WTC11 (cell line): ENCODE measurements around the gene IVD.

Experiments used
- FOXJ3 ChIP-seq: sonication (generic); formaldehyde crosslinking; IDR thresholded peaks from 2 replicates; pipeline ENCODE4 v1.9.0; 2021; ENCODE audit warnings: missing genetic modification reagents, mild to moderate bottlenecking, borderline replicate concordance
- KAT7 ChIP-seq: sonication (generic); formaldehyde crosslinking; IDR thresholded peaks from 2 replicates; pipeline ENCODE4 v1.8.1; 2023; ENCODE audit warnings: missing genetic modification reagents, mild to moderate bottlenecking, borderline replicate concordance
- NR2C2 ChIP-seq: sonication (generic); formaldehyde crosslinking; IDR thresholded peaks from 2 replicates; pipeline ENCODE4 v1.8.0; 2022; ENCODE audit warnings: mild to moderate bottlenecking, missing genetic modification reagents
- TF ChIP-seq, protein P1 (sequence below): sonication (generic); formaldehyde crosslinking; IDR thresholded peaks from 2 replicates; pipeline ENCODE4 v1.8.0; 2022; ENCODE audit warnings: mild to moderate bottlenecking, missing genetic modification reagents
- TF ChIP-seq, protein P2 (sequence below): fragments of 200-600 bp; IDR thresholded peaks from 2 replicates; pipeline ENCODE4 v1.8.0; 2022; ENCODE audit warnings: antibody characterized with exemption
- TF ChIP-seq, protein P3 (sequence below): fragments of 250-450 bp; sonication (Bioruptor Pico); IDR thresholded peaks from 2 replicates; pipeline ENCODE4 v1.9.0; 2021; ENCODE audit warnings: moderate library complexity, mild to moderate bottlenecking, inconsistent platforms, borderline replicate concordance
- TF ChIP-seq, protein P4 (sequence below): sonication (generic); formaldehyde crosslinking; IDR thresholded peaks from 2 replicates; pipeline ENCODE4 v1.8.1; 2022; ENCODE audit warnings: low read depth, missing genetic modification reagents, borderline replicate concordance

DNA sequence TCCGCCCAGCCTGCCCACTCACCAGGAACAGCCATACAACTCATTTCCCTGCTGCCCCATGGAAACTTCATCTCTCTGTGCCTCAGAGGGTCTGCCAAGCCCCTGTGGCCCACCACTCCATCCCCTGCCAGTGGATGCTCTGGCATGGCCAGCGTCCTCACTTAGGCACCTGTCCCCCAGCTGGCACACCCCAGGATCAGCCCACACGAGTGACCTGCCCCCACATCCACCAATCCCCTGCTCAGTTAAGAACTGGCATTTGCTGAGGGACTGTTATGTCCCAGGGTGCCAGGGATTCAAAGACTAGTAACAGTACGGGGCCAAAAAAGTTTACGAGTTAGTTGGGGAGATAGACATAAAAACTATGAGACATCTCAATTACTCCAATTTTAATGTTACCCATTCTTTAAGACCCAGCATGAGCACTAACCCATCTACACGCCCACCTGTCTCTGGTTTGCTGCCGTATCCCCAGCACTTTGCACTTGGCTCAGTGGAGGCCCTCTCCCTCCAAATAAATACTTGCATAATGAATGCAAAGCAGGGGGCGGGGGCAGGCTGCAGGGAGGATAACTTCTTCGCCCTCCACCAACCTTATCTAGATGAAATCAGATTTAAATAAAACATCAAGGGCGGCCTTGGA, 23.6 kb downstream of the IVD start:
- TF ChIP-seq, protein P1, sequence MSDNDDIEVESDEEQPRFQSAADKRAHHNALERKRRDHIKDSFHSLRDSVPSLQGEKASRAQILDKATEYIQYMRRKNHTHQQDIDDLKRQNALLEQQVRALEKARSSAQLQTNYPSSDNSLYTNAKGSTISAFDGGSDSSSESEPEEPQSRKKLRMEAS (CRISPR knock-in tag) = no peak
- TF ChIP-seq, protein P2, sequence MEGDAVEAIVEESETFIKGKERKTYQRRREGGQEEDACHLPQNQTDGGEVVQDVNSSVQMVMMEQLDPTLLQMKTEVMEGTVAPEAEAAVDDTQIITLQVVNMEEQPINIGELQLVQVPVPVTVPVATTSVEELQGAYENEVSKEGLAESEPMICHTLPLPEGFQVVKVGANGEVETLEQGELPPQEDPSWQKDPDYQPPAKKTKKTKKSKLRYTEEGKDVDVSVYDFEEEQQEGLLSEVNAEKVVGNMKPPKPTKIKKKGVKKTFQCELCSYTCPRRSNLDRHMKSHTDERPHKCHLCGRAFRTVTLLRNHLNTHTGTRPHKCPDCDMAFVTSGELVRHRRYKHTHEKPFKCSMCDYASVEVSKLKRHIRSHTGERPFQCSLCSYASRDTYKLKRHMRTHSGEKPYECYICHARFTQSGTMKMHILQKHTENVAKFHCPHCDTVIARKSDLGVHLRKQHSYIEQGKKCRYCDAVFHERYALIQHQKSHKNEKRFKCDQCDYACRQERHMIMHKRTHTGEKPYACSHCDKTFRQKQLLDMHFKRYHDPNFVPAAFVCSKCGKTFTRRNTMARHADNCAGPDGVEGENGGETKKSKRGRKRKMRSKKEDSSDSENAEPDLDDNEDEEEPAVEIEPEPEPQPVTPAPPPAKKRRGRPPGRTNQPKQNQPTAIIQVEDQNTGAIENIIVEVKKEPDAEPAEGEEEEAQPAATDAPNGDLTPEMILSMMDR = no peak
- TF ChIP-seq, protein P3, sequence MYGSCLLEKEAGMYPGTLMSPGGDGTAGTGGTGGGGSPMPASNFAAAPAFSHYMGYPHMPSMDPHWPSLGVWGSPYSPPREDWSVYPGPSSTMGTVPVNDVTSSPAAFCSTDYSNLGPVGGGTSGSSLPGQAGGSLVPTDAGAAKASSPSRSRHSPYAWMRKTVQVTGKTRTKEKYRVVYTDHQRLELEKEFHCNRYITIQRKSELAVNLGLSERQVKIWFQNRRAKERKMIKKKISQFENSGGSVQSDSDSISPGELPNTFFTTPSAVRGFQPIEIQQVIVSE = no peak
- TF ChIP-seq KAT7 = no peak
- TF ChIP-seq NR2C2 (CRISPR knock-in tag) = no peak
- TF ChIP-seq, protein P4, sequence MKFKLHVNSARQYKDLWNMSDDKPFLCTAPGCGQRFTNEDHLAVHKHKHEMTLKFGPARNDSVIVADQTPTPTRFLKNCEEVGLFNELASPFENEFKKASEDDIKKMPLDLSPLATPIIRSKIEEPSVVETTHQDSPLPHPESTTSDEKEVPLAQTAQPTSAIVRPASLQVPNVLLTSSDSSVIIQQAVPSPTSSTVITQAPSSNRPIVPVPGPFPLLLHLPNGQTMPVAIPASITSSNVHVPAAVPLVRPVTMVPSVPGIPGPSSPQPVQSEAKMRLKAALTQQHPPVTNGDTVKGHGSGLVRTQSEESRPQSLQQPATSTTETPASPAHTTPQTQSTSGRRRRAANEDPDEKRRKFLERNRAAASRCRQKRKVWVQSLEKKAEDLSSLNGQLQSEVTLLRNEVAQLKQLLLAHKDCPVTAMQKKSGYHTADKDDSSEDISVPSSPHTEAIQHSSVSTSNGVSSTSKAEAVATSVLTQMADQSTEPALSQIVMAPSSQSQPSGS (CRISPR knock-in tag) = no peak
- TF ChIP-seq FOXJ3 = no peak
